BJ (cell line): ENCODE measurements around the gene P2RX3. TPM values are rescaled to one million over a fixed set of nuclear protein-coding genes. Genes with fewer than 3 reads are reported as not detected.

Source experiments
- CTCF ChIA-PET: fragments of 350-600 bp; formaldehyde crosslinking; extraction: SDS; loops from one replicate; lab custom pipeline; 2021; ENCODE audit warnings: antibody characterized with exemption, inconsistent platforms; lab: Yijun Ruan, JAX
- POLR2A ChIA-PET: fragments of 300-600 bp; sonication (Branson Sonifier 250); formaldehyde crosslinking; extraction: SDS; loops from one replicate; lab custom pipeline; 2021; ENCODE audit warnings: antibody characterized with exemption; lab: Charles Lee
- DNase-seq: peaks from one replicate; pipeline ENCODE4 v3.0.0-alpha.2; 2011; ENCODE audit warnings: low read depth
- H3K27me3 ChIP-seq: 2 replicates; pipeline ENCODE4 v1.6.0; 2011; ENCODE audit warnings: low read length; ENCODE audit not compliant: control insufficient read depth, insufficient read depth
- H3K36me3 ChIP-seq: 2 replicates; pipeline ENCODE4 v1.5.1; 2011; ENCODE audit warnings: low read length; ENCODE audit not compliant: control insufficient read depth, insufficient read depth
- H3K4me3 ChIP-seq: 2 replicates; pipeline ENCODE4 v1.5.1; 2011; ENCODE audit warnings: low read depth, mild to moderate bottlenecking, control low read depth, low read length
- CTCF ChIP-seq: IDR thresholded peaks from 2 replicates; pipeline ENCODE4 v1.5.1; 2011; ENCODE audit warnings: low read depth, mild to moderate bottlenecking, control low read depth, inconsistent platforms, low read length, moderate library complexity; ENCODE audit not compliant: insufficient read depth
- polyA plus RNA-seq: library from polyadenylated mRNA; depleted of rRNA; stranded (reverse); fragments of >200 nt; gene quantifications from 2 replicates; pipeline ENCODE4 v1.2.3, GENCODE V29; 2011

Gene P2RX3
- polyA plus RNA-seq, 1 experiment: not detected

- TF ChIP-seq CTCF: no peak
- peaks cover under 1% of the 10 kb centered on the region; the same call in 1 of the 2 replicates for H3K27me3 ChIP-seq
- ChIA-PET CTCF (no interaction called here), POLR2A (no interaction called here)
- DNase-seq: no peak
- no peaks in the 10 kb centered on the region; the same call in 1 of the 2 replicates for H3K36me3 ChIP-seq
- H3K4me3 ChIP-seq: no peak overlapping the region
These were observed 65.6 kb downstream of the P2RX3 start for GRCh38 chr11:57403802-57404147.

DNA sequence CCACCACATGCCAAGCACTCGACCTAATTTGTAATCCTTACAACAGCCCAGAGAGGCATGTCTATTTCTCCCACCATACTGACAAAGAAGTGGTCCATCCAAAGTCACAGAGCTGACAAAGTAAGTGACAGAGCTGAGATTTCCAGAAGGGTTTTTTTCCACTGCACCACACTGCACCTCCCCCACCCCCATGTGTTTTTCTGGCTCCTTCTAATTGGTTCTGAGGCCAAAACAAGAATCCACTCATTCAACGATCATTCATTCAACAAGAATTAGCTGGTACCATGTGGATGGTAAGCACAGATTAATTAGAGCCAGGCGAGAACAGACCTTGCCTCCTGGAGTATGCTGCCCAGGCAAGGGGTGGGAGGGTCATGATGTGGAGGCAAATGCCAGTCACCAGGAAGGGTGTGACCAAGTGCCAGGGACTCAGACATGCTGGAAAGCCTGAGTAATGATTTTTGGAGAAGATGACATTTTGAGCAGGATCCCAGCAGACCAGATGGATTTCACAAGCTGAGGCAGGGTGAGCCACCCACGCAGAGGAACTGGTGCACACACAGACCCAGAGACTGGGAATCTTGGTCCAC, 67.2 kb downstream of the P2RX3 start:
- Histone ChIP-seq H3K36me3 (peaks cover 6% of the 10 kb centered on the region), H3K27me3 (no peaks in the 10 kb centered on the region), H3K4me3 (no peak overlapping the region)
- TF ChIP-seq CTCF: no peak
- no peak for DNase-seq
- ChIA-PET CTCF (no interaction called here), POLR2A (no interaction called here)

GRCh38 chr11:57406337-57406904, 68.3 kb downstream of the P2RX3 start:
- no peaks in the 10 kb centered on the region for H3K27me3 ChIP-seq
- no peak overlapping the region for H3K4me3 ChIP-seq
- no peak for DNase-seq
- CTCF ChIA-PET: interaction anchor here (1.4 kb wide), 1 partner anchor 15 kb away, joined by 3 read pairs; no protein-coding TSS in a partner anchor
- peaks cover 6% of the 10 kb centered on the region for H3K36me3 ChIP-seq
- TF ChIP-seq CTCF: no peak
- POLR2A ChIA-PET: no interaction called here

DNA sequence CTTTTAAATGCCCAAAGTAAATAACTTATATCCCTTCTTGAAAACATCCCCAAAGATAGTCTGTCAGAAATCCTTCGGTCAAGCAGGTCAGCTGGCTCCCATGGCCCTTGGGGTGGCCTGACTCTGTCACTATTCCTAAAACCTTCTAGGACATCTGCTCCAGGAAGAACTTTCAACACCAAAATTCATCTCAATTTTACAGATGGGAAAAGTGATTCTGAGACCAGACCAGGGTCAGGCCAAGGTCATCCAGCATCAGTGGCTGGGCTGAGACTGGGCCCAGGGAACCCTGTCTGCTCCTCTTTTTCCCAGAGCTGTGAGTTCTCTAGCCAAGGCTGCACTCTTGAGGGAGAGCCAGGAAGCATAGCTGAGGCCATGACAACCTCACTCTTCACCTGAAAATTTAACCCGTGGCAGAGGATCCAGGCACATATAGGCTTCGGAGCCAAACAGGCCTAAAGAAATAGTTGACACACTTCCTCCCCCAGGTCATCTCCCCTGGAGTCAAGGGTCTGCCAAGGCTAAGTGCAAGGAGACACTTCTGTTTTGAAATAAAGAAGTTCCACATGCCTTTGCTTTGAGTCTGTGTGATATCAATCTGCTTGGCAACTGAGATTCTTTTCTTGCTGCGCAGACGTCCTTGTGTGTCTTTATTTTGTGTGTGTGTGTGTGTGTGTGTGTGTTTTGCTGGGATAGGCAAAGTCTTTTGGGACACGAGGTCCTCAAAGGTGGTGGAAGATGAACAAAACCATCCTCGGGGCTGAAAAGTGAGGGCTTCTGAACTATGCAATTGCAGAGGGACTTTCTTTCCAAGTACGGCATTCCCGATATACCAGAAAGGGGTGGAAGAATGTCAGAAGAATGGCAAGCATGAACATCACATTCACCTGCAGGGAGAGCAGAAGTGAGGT, 69.1 kb downstream of the P2RX3 start:
- no peak for TF ChIP-seq CTCF
- DNase-seq: no peak
- H3K36me3 ChIP-seq: peaks cover 6% of the 10 kb centered on the region
- CTCF ChIA-PET: interaction anchor here (1.4 kb wide), 1 partner anchor 14 kb away, joined by 3 read pairs; no protein-coding TSS in a partner anchor
- POLR2A ChIA-PET: no interaction called here
- no peaks in the 10 kb centered on the region for H3K27me3 ChIP-seq
- no peak overlapping the region for H3K4me3 ChIP-seq

DNA sequence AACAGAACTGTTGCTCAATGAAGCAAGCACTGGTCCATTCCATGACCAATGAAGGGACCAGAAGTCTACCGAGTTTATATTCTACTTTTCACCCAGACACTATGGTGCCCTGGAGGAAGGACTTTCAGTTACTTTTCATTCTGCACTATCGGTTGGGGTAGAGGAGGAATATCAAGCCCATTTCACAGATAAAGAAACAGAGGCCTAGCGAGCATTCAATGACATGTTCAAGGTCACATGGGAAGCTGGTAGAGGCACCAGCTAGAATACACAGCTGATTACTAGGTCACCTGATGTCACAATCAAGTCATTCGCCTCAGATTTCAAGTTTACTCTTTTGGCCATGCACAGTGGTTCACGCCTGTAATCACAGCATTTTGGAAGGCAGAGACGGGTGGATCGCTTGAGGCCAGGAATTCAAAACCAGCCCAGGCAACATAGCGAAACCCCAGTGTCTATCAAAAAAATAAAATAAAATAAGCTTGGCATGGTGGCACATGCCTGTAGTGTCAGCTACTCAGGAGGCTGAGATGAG, 69.9 kb downstream of the P2RX3 start:
- no peak for TF ChIP-seq CTCF
- ChIA-PET POLR2A (no interaction called here), CTCF (no interaction called here)

More for the DNA sequence above, 69.9 kb downstream of the P2RX3 start:
- H3K27me3 ChIP-seq: no peaks in the 10 kb centered on the region
- no peak overlapping the region for H3K4me3 ChIP-seq
- no peak for DNase-seq
- peaks cover 6% of the 10 kb centered on the region for H3K36me3 ChIP-seq
